HL-60 (cell line): ENCODE data around the gene ARHGAP10.

ENCODE experiments used
- CTCF ChIP-seq: IDR thresholded peaks from one replicate; pipeline ENCODE4 v1.5.1; 2011; ENCODE audit warnings: low read length, control low read depth, inconsistent platforms; ENCODE audit not compliant: insufficient read depth
- POLR2AphosphoS5 ChIP-seq: IDR thresholded peaks from 2 replicates; pipeline ENCODE4 v1.6.1; 2012; ENCODE audit warnings: low read depth
- REST ChIP-seq: IDR thresholded peaks from 2 replicates; pipeline ENCODE4 v1.6.1; 2012; ENCODE audit warnings: low read depth; ENCODE audit not compliant: insufficient replicate concordance

GRCh38 chr4:147820975-147821374 is 89.1 kb downstream of the ARHGAP10 start:
- TF ChIP-seq CTCF (no peak), POLR2AphosphoS5 (no peak), REST (no peak)
